Heart left ventricle (tissue), 16 donors: ENCODE data around the gene TMEM175. TPM values are rescaled to one million over a fixed set of nuclear protein-coding genes. Genes with fewer than 3 reads are reported as not detected.

Experiments
- ATAC-seq, 4 donors: fragments of 200-7000 bp; cut with Tn5 transposase; one replicate each; pipeline ENCODE4 v1.9.1; 2020 to 2022; ENCODE audit warnings: moderate library complexity in 4 of 4, mild to moderate bottlenecking in 3 of 4, moderate number of reproducible peaks in 1 of 4
- DNase-seq, 5 donors: peaks; one replicate each; pipeline ENCODE4 v3.0.0-alpha.2; 2020
- H3K27ac ChIP-seq, 12 donors: fragments of 200-600 bp; sonication (generic) in 4 of 12; one replicate each; pipeline versions ENCODE4 v1.5.0 to v1.8.0; 2016 to 2022; ENCODE audit warnings: mild to moderate bottlenecking in 2 of 12
- H3K27me3 ChIP-seq, 9 donors: fragments of 200-600 bp; sonication (generic) in 2 of 9; one replicate each; pipeline versions ENCODE4 v1.5.1 to v1.8.0; 2016 to 2022; ENCODE audit warnings: mild to moderate bottlenecking in 3 of 9
- H3K36me3 ChIP-seq, 9 donors: fragments of 200-600 bp; sonication (generic) in 2 of 9; one replicate each; pipeline versions ENCODE4 v1.5.0 to v1.8.0; 2018 to 2022; ENCODE audit warnings: mild to moderate bottlenecking in 2 of 9
- H3K4me1 ChIP-seq, 12 donors: fragments of 200-600 bp; sonication (generic) in 4 of 12; one replicate each; pipeline versions ENCODE4 v1.5.0 to v1.8.0; 2016 to 2022; ENCODE audit warnings: mild to moderate bottlenecking in 3 of 12
- H3K4me3 ChIP-seq, 12 donors: fragments of 200-600 bp; sonication (generic) in 4 of 12; one replicate each; pipeline versions ENCODE4 v1.5.0 to v1.8.0; 2017 to 2022; ENCODE audit warnings: mild to moderate bottlenecking in 9 of 12, moderate library complexity in 4 of 12
- H3K9me3 ChIP-seq, 12 donors: fragments of 200-600 bp; sonication (generic) in 4 of 12; one replicate each; pipeline versions ENCODE4 v1.5.0 to v1.8.0; 2016 to 2022; ENCODE audit warnings: mild to moderate bottlenecking in 1 of 12
- POLR2A ChIP-seq, 2 donors: fragments of 450-650 bp; IDR thresholded peaks; one replicate each; pipeline ENCODE4 v1.6.1; 2017; ENCODE audit warnings: antibody characterized with exemption in 2 of 2, mild to moderate bottlenecking in 2 of 2, moderate library complexity in 2 of 2
- WGBS, 4 donors: extraction: QIAGEN DNeasy Blood & Tissue Kit in 2 of 4; methylation state at CpG; one replicate each; pipeline versions ENCODE4 v1.1.5 to v1.1.7; 2013 to 2018; 5-methylcytosine and 5-hydroxymethylcytosine counted together
- intact Hi-C, 10 donors: fragments of 100-400 bp; cut with DNase I; formaldehyde crosslinking; loops; one replicate each; pipeline versions ENCODE4 v1.11.1 to v1.14.2; 2022
- polyA plus RNA-seq, 2 donors: library from polyadenylated mRNA; stranded (reverse); fragments of 200-250 nt; gene quantifications; one replicate each; pipeline ENCODE4 v1.2.3, GENCODE V29; 2013
- total RNA-seq, 9 donors: library from RNA; depleted of rRNA in 2 of 9; stranded (reverse); fragments of >200 nt in 2 of 9; fragmentation: NEBNext Ultra II Directional in 3 of 9; extraction: Animal tissue kit (Norgen Biotek cat#: 25700) in 3 of 9; gene quantifications; one replicate each; pipeline versions ENCODE4 v1.1.0 to v1.2.4, GENCODE V29; 2016 to 2023
- TF ChIP-seq, protein P1 (sequence below), 12 donors: fragments of 200-600 bp; sonication (generic) in 4 of 12; IDR thresholded peaks; one replicate each; pipeline versions ENCODE4 v1.5.0 to v1.8.0; 2018 to 2022; ENCODE audit warnings: antibody characterized with exemption in 12 of 12, mild to moderate bottlenecking in 5 of 12
- donor health status: ischemic (EF 13 %, LVEDD 7.1; RV severe dilation, severe dysfunction).
- donor health status: healthy with polysubstance abuse.
- donor health status: DM: no; HTN: yes; CAD: no.
- donor health status: DM: no; HTN: no; CAD: no.
- donor health status: ischemic (EF 25% LVEDD 6.9; RV normal size, moderate dysfunction).
- donor health status: ischemic (EF 25% LVEDD 5.7; RV mildly dilated, moderate dysfunction).
- donor health status: healthy.
- donor health status: DM: yes; HTN: yes; CAD: no.
- donor health status: ischemic (EF 35%, LVEDD 5.7; RV mildly dilated, moderate dysfunction).
- donor health status: nonischemic (EF 11% LVEDD 7.7; RV severe dilation, severe dysfunction).
- donor health status: DM: yes; HTN: yes; CAD: no.
- donor health status: PGD.
- donor health status: ischemic (EF 29% LVEDD 5.4; RV normal size, mild dysfunction).
- donor health status: nonischemic (EF 23%, LVEDD 6.1; RV moderate dilation, normal function).

TMEM175 gene
- total and polyA plus RNA-seq, 11 donors, result 14.2 to 34.6 (median 20.1) TPM

DNA sequence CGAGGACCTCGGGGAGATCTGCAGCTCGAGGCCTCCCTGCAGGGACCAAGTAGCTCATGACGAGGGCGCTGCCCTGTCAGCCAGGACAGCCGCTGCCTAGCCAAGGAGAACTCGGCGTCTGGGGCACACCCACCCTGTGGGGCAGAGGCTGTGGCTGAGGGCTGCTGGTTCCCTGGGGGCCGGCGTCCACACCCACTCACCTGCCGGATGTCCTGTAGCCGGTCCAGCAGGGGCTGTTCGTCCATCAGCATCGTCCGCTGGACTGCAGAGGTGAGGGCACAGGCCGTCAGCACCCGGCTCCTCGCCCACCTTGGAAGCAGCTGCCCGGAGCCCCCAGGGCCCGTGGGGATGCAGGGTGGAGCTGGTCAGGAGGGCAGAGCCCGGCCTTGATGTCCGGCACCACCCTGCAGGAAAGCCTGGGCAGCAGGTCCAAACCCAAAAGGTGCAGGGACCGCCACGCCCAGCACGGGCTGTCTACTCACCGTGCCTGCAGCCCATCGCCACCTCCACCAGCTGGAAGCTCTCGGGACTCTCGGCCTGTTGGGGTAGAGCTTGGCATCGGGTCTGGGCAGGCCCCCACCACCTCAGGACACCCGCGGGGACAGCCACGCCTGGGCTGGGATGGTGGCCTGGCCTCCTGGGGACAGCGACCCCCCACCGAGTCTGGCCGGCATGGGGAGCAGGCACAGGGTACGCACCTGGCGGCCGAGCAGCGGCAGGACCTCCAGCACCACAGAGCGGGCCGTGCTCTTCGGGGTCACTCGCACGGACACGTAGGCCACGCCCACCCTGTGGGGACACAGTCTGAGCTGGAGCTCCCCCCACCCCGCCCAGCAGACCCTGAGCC lies 34.2 kb downstream of the TMEM175 start:
- Histone ChIP-seq H3K27me3 (peaks cover 0 to 13% (median 0%) of the 10 kb centered on the region in 9 donors), H3K9me3 (no peaks in the 10 kb centered on the region), H3K36me3 (peaks cover 0 to 52% (median 9%) of the 10 kb centered on the region in 9 donors), H3K27ac (no peak overlapping the region), H3K4me1 (peaks cover 0 to 17% (median 3%) of the 10 kb centered on the region in 12 donors), H3K4me3 (no peak overlapping the region)
- intact Hi-C loops, result no loop called here
- 88 to 92% (median 91%) methylated on average over 22 to 48 of the region's 48 CpGs for whole genome bisulfite sequencing, 4 donors
- ATAC-seq, result no peak
- TF ChIP-seq, protein P1, sequence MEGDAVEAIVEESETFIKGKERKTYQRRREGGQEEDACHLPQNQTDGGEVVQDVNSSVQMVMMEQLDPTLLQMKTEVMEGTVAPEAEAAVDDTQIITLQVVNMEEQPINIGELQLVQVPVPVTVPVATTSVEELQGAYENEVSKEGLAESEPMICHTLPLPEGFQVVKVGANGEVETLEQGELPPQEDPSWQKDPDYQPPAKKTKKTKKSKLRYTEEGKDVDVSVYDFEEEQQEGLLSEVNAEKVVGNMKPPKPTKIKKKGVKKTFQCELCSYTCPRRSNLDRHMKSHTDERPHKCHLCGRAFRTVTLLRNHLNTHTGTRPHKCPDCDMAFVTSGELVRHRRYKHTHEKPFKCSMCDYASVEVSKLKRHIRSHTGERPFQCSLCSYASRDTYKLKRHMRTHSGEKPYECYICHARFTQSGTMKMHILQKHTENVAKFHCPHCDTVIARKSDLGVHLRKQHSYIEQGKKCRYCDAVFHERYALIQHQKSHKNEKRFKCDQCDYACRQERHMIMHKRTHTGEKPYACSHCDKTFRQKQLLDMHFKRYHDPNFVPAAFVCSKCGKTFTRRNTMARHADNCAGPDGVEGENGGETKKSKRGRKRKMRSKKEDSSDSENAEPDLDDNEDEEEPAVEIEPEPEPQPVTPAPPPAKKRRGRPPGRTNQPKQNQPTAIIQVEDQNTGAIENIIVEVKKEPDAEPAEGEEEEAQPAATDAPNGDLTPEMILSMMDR (IDR thresholded peaks at IDR 0.05), result no peak
- TF ChIP-seq POLR2A (IDR thresholded peaks at IDR 0.05), result no peak
- DNase-seq, result peak in 3 of 5 donors; percentile 20 to 60 (median 24)

- peak overlapping the region in 1 of 12 donors; percentile 18 for H3K4me3 ChIP-seq
- peaks cover 0 to 43% (median 4%) of the 10 kb centered on the region in 9 donors for H3K36me3 ChIP-seq
- TF ChIP-seq, protein P1 (IDR thresholded peaks at IDR 0.05), result no peak
- TF ChIP-seq POLR2A (IDR thresholded peaks at IDR 0.05), result no peak
- intact Hi-C loops, result no loop called here
- H3K27ac ChIP-seq, result no peak overlapping the region
- H3K4me1 ChIP-seq, result peaks cover 1 to 27% (median 12%) of the 10 kb centered on the region in 12 donors
- no peaks in the 10 kb centered on the region for H3K9me3 ChIP-seq
- ATAC-seq (no peak), DNase-seq (peak in 3 of 5 donors; percentile 19 to 62 (median 35))
- WGBS, 4 donors, result 30 to 79% (median 53%) methylated on average over 25 to 76 of the region's 76 CpGs
- peaks cover 0 to 13% (median 0%) of the 10 kb centered on the region in 9 donors for H3K27me3 ChIP-seq
Observed at GRCh38 chr4:967113-968104, 35.1 kb downstream of the TMEM175 start.

GRCh38 chr4:968221-968620 lies 36.0 kb downstream of the TMEM175 start:
- no peaks in the 10 kb centered on the region for H3K9me3 ChIP-seq
- H3K27me3 ChIP-seq, result peaks cover 0 to 13% (median 0%) of the 10 kb centered on the region in 9 donors
- H3K4me1 ChIP-seq, result peaks cover 6 to 33% (median 17%) of the 10 kb centered on the region in 12 donors
- peaks cover 0 to 36% (median 3%) of the 10 kb centered on the region in 9 donors for H3K36me3 ChIP-seq
- DNase-seq (peak in 1 of 5 donors; percentile 56), ATAC-seq (no peak)
- no peak overlapping the region for H3K27ac ChIP-seq
- TF ChIP-seq POLR2A (IDR thresholded peaks at IDR 0.05), result no peak
- TF ChIP-seq, protein P1 (IDR thresholded peaks at IDR 0.05), result no peak
- intact Hi-C loops, result no loop called here
- WGBS, 4 donors, result 26 to 47% (median 30%) methylated on average over 3 to 24 of the region's 24 CpGs
- no peak overlapping the region for H3K4me3 ChIP-seq
